ENCODE results near the gene ISX.

The ISX gene

DNA sequence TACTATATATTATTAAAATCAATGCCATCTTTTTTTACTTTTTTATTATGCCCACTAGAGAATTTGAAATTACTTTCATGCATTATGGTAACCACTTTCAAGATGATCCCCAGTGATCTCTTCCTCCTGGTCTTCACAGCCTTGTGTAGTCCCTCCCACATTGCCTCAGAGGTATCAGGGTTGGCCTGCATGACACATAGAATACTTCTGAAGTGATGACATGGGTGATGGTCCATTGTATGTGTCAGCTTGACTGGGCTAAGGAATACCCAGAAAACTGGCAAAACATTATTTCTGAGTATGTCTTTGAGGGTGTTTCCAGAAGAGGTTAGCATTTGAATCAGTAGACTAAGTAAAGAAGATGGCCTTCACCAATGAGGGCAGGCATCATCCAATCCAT lies 14.2 kb upstream of the ISX start:
- H3K79me2 ChIP-seq (ENCODE audit: control insufficient read depth, low read length) = no peaks in the 10 kb centered on the region
- no peak overlapping the region for H3K4me3 ChIP-seq (ENCODE audit: low read length)
- H3K4me2 ChIP-seq (ENCODE audit: low read length) = no peak overlapping the region
- no peak for TF ChIP-seq EZH2phosphoT487 (IDR thresholded peaks at IDR 0.05; ENCODE audit: borderline replicate concordance, low read length)
- TF ChIP-seq, protein P1, sequence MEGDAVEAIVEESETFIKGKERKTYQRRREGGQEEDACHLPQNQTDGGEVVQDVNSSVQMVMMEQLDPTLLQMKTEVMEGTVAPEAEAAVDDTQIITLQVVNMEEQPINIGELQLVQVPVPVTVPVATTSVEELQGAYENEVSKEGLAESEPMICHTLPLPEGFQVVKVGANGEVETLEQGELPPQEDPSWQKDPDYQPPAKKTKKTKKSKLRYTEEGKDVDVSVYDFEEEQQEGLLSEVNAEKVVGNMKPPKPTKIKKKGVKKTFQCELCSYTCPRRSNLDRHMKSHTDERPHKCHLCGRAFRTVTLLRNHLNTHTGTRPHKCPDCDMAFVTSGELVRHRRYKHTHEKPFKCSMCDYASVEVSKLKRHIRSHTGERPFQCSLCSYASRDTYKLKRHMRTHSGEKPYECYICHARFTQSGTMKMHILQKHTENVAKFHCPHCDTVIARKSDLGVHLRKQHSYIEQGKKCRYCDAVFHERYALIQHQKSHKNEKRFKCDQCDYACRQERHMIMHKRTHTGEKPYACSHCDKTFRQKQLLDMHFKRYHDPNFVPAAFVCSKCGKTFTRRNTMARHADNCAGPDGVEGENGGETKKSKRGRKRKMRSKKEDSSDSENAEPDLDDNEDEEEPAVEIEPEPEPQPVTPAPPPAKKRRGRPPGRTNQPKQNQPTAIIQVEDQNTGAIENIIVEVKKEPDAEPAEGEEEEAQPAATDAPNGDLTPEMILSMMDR (IDR thresholded peaks at IDR 0.05; ENCODE audit: low read depth, low read length, poor library complexity, severe bottlenecking) = no peak
- H3K9me3 ChIP-seq (ENCODE audit: control insufficient read depth, insufficient read depth, low read length) = peaks cover 5% of the 10 kb centered on the region; the same call in 1 of the 2 replicates
- no peak overlapping the region for H3K27ac ChIP-seq (ENCODE audit: low read depth, low read length)
- H4K20me1 ChIP-seq (ENCODE audit: control insufficient read depth, insufficient read depth, low read depth, low read length) = no peaks in the 10 kb centered on the region
- H3K9me2 ChIP-seq (replicated peaks; ENCODE audit: control insufficient read depth, low read length) = no peaks in the 10 kb centered on the region
- H3K36me3 ChIP-seq (ENCODE audit: control insufficient read depth, low read length) = no peaks in the 10 kb centered on the region
- H3K4me1 ChIP-seq (ENCODE audit: control insufficient read depth, low read length) = peaks cover 40% of the 10 kb centered on the region
- H3F3A ChIP-seq (ENCODE audit: control insufficient read depth, insufficient read depth) = peaks cover 10% of the 10 kb centered on the region
- H3K27me3 ChIP-seq (ENCODE audit: control insufficient read depth, low read length) = no peaks in the 10 kb centered on the region

DNA sequence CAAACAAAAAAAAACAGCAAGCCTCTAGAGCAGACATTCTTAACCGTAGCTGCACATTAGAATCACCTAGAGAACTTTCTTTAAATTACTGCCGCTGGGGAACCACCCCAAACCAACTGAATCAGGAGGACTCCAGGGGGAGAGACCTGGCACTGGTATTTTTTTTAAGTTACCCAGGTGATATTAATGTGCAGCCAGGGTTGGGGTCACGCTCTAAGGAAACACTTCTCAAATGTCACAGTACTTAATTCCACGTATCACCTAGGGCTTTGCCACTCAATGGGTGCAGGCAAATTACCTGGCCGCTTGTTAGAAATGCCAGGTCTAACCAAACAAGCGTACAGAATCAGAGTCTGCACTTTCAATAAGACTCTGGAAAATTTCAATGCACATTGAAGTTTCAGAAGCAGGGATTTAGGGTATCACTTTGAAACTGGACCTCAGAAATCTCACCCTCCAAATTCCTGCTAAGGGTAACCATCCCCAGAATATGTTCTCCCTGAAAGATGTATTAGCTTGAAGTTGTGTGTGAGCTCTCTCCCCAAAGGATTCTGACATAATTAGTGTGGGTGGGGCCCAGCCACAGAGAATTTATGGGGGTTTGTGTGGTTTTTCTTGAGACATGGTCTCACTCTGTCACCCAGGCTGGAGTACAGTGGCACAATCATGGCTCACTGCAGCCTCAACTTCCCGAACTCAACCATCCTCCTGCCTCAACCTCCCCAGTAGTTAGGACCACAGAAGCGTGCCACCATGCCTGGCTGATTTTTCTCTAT lies 12.7 kb upstream of the ISX start:
- Histone ChIP-seq H3K79me2 (ENCODE audit: control insufficient read depth, low read length) (no peaks in the 10 kb centered on the region), H3K4me1 (ENCODE audit: control insufficient read depth, low read length) (peaks cover 25% of the 10 kb centered on the region), H3K9me2 (replicated peaks; ENCODE audit: control insufficient read depth, low read length) (no peaks in the 10 kb centered on the region), H3K27me3 (ENCODE audit: control insufficient read depth, low read length) (no peaks in the 10 kb centered on the region), H3K36me3 (ENCODE audit: control insufficient read depth, low read length) (no peaks in the 10 kb centered on the region), H4K20me1 (ENCODE audit: control insufficient read depth, insufficient read depth, low read depth, low read length) (no peaks in the 10 kb centered on the region), H3K4me3 (ENCODE audit: low read length) (no peak overlapping the region), H3K9me3 (ENCODE audit: control insufficient read depth, insufficient read depth, low read length) (peaks cover 15% of the 10 kb centered on the region), H3K27ac (ENCODE audit: low read depth, low read length) (no peak overlapping the region), H3K4me2 (ENCODE audit: low read length) (no peak overlapping the region), H3F3A (ENCODE audit: control insufficient read depth, insufficient read depth) (0 out of 2 replicates have a peak, but pooled peaks cover 4% of the 10 kb centered on the region)
- TF ChIP-seq EZH2phosphoT487 (IDR thresholded peaks at IDR 0.05; ENCODE audit: borderline replicate concordance, low read length) = no peak
- TF ChIP-seq, protein P1 (IDR thresholded peaks at IDR 0.05; ENCODE audit: low read depth, low read length, poor library complexity, severe bottlenecking) = no peak

DNA sequence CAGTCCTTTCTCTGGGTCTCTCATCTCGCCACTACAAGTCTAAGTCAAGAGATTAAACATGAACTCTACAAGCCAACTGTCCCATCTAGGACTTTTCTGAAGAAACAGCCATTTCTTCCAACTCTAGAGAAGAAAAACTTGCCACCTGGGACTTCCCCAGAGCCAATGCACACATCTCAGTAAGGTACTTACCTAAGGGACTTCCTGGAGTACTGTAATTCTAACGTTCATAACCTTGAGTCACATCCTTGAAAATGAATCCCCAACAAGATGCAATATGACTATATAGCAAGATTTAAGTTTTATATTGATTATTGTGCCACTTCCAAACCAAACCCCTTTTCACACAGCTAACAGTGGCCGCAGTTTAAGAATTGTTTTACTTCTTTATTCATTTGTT lies 11.9 kb upstream of the ISX start:
- Histone ChIP-seq H4K20me1 (ENCODE audit: control insufficient read depth, insufficient read depth, low read depth, low read length) (no peaks in the 10 kb centered on the region), H3K4me2 (ENCODE audit: low read length) (no peak overlapping the region), H3F3A (ENCODE audit: control insufficient read depth, insufficient read depth) (0 out of 2 replicates have a peak, but pooled peaks cover 4% of the 10 kb centered on the region), H3K9me2 (replicated peaks; ENCODE audit: control insufficient read depth, low read length) (no peaks in the 10 kb centered on the region), H3K27ac (ENCODE audit: low read depth, low read length) (no peak overlapping the region), H3K4me1 (ENCODE audit: control insufficient read depth, low read length) (peaks cover 20% of the 10 kb centered on the region), H3K27me3 (ENCODE audit: control insufficient read depth, low read length) (no peaks in the 10 kb centered on the region), H3K9me3 (ENCODE audit: control insufficient read depth, insufficient read depth, low read length) (peaks cover 16% of the 10 kb centered on the region), H3K79me2 (ENCODE audit: control insufficient read depth, low read length) (no peaks in the 10 kb centered on the region), H3K36me3 (ENCODE audit: control insufficient read depth, low read length) (no peaks in the 10 kb centered on the region), H3K4me3 (ENCODE audit: low read length) (no peak overlapping the region)
- TF ChIP-seq, protein P1 (IDR thresholded peaks at IDR 0.05; ENCODE audit: low read depth, low read length, poor library complexity, severe bottlenecking) = no peak
- TF ChIP-seq EZH2phosphoT487 (IDR thresholded peaks at IDR 0.05; ENCODE audit: borderline replicate concordance, low read length) = no peak

Data from DOHH2 (cell line).